K562 (cell line): Measurements from ENCODE around the gene ELMO3. TPM values are rescaled to one million over a fixed set of nuclear protein-coding genes. Genes with fewer than 3 reads are reported as not detected.

Experiments
- ATAC-seq: fragments of 200-7000 bp; cut with Tn5 transposase; 3 replicates; pipeline ENCODE4 v1.9.1; 2020; ENCODE audit warnings: moderate library complexity
- BruUV-seq: library from RNA; stranded (reverse); fragments of 400-500 nt; replicated peaks from 2 replicates; lab custom pipeline; 2021; lab: Mats Ljungman, UMichigan
- CTCF ChIA-PET: fragments of 300-600 bp; formaldehyde crosslinking; extraction: SDS; loops from one replicate; lab custom pipeline; 2021; ENCODE audit warnings: low intra/inter-chr PET ratio; lab: Yijun Ruan, JAX
- POLR2A ChIA-PET: fragments of 300-600, 350-650 bp; sonication (Branson Sonifier 250); formaldehyde crosslinking; extraction: SDS; loops from one replicate; lab custom pipeline; 2021; ENCODE audit warnings: antibody characterized with exemption, inconsistent platforms; lab: Yijun Ruan, JAX
- DNase-seq, 4 experiments: peaks; one replicate each; pipeline versions ENCODE4 v3.0.0 to v3.0.0-alpha.2; 2011 to 2018; ENCODE audit warnings: low spot score in 3 of 4, mixed read lengths in 3 of 4; ENCODE audit errors: extremely low read depth in 1 of 4
- FAIRE-seq: peaks from 2 replicates; lab custom pipeline; 2011; peaks lifted over from hg19 to GRCh38; lab: Jason Lieb, UNC
- H2AFZ ChIP-seq: 2 replicates; pipeline ENCODE4 v1.6.0; 2011; ENCODE audit warnings: low read depth, low read length, control low read depth, inconsistent platforms
- H3K27ac ChIP-seq: fragments of 200-600 bp; 3 replicates; pipeline ENCODE4 v1.8.0; 2011; ENCODE audit warnings: low read depth, mild to moderate bottlenecking, control low read depth, inconsistent platforms, low read length, moderate library complexity, mixed read lengths; ENCODE audit errors: extremely low read depth
- H3K27me3 ChIP-seq, 2 experiments: fragments of 300-600 bp in 1 of 2; 2 replicates in 1 of 2; 3 replicates in 1 of 2; pipeline versions ENCODE4 v1.6.0 to v1.8.0; 2011; ENCODE audit warnings: inconsistent platforms in 2 of 2, low read length in 2 of 2, mild to moderate bottlenecking in 1 of 2, mixed read lengths in 1 of 2, moderate library complexity in 1 of 2; ENCODE audit not compliant: control insufficient read depth in 2 of 2, insufficient read depth in 2 of 2
- H3K36me3 ChIP-seq: fragments of 300-600 bp; 3 replicates; pipeline ENCODE4 v1.8.0; 2011; ENCODE audit warnings: mild to moderate bottlenecking, low read length, inconsistent platforms; ENCODE audit not compliant: control insufficient read depth, insufficient read depth
- H3K4me1 ChIP-seq, 2 experiments: fragments of 200-600 bp in 1 of 2; replicated peaks in 1 of 2; 2 replicates in 1 of 2; 3 replicates in 1 of 2; pipeline versions ENCODE4 v1.5.1 to v1.8.0; 2011; ENCODE audit warnings: inconsistent platforms in 2 of 2, low read length in 2 of 2, mild to moderate bottlenecking in 1 of 2, mixed read lengths in 1 of 2, moderate library complexity in 1 of 2; ENCODE audit not compliant: control insufficient read depth in 2 of 2, insufficient read depth in 2 of 2
- H3K4me2 ChIP-seq: 2 replicates; pipeline ENCODE4 v1.6.1; 2011; ENCODE audit warnings: low read length, control low read depth, inconsistent platforms, mixed read lengths; ENCODE audit not compliant: insufficient read depth
- H3K4me3 ChIP-seq: fragments of 200-600 bp; sonication (generic), shearing (Covaris generic); 2 replicates; pipeline ENCODE4 v1.5.1; 2016; ENCODE audit warnings: control low read depth, inconsistent platforms
- H3K79me2 ChIP-seq: fragments of 200-600 bp; 3 replicates; pipeline ENCODE4 v1.8.0; 2011; ENCODE audit warnings: low read length, inconsistent platforms; ENCODE audit not compliant: control insufficient read depth, insufficient read depth
- H3K9ac ChIP-seq, 2 experiments: 2 replicates each; pipeline versions ENCODE4 v1.6.0 to v1.6.1; 2011; ENCODE audit warnings: low read depth in 2 of 2, low read length in 2 of 2, control low read depth in 1 of 2, inconsistent platforms in 1 of 2, mild to moderate bottlenecking in 1 of 2, mixed read lengths in 1 of 2; ENCODE audit not compliant: insufficient read depth in 1 of 2
- H3K9me1 ChIP-seq: one replicate; pipeline ENCODE4 v1.6.0; 2011; ENCODE audit warnings: inconsistent platforms, mild to moderate bottlenecking, low read length, moderate library complexity; ENCODE audit not compliant: control insufficient read depth, insufficient read depth
- H3K9me3 ChIP-seq: replicated peaks from 2 replicates; pipeline ENCODE4 v1.5.1; 2011; ENCODE audit warnings: low read depth, low read length, inconsistent platforms; ENCODE audit not compliant: control insufficient read depth, insufficient read depth
- H4K20me1 ChIP-seq: replicated peaks from 2 replicates; pipeline ENCODE4 v1.6.1; 2011; ENCODE audit warnings: low read length, inconsistent platforms, mixed read lengths; ENCODE audit not compliant: control insufficient read depth, insufficient read depth
- CBX1 ChIP-seq: sonication (generic); IDR thresholded peaks from 2 replicates; pipeline ENCODE4 v1.6.1; 2016; ENCODE audit warnings: antibody characterized with exemption, low read depth, mild to moderate bottlenecking
- CREM ChIP-seq: IDR thresholded peaks from 2 replicates; pipeline ENCODE4 v1.6.1; 2014; ENCODE audit warnings: antibody characterized with exemption, low read depth
- KDM5B ChIP-seq: fragments of 200-600 bp; sonication (generic); IDR thresholded peaks from 2 replicates; pipeline ENCODE4 v1.6.1; 2012; ENCODE audit warnings: low read depth, mild to moderate bottlenecking, moderate library complexity, low read length, control low read depth, inconsistent platforms; ENCODE audit not compliant: insufficient replicate concordance
- PHF8 ChIP-seq: fragments of 200-600 bp; sonication (generic); IDR thresholded peaks from 2 replicates; pipeline ENCODE4 v1.6.1; 2012; ENCODE audit warnings: mixed run types, mild to moderate bottlenecking, inconsistent platforms, low read length, moderate library complexity, borderline replicate concordance
- RB1 ChIP-seq: fragments of 450-650 bp; IDR thresholded peaks from 2 replicates; pipeline ENCODE4 v1.6.1; 2017; ENCODE audit warnings: low read depth, mild to moderate bottlenecking
- SIN3A ChIP-seq, 2 experiments: fragments of 150-350 bp in 1 of 2; IDR thresholded peaks; 2 replicates each; pipeline ENCODE4 v1.6.1; 2011 to 2016; ENCODE audit warnings: borderline replicate concordance in 2 of 2, low read depth in 2 of 2, low read length in 2 of 2, mild to moderate bottlenecking in 2 of 2, moderate library complexity in 2 of 2; ENCODE audit not compliant: control insufficient read depth in 1 of 2
- ZNF431 ChIP-seq: sonication (generic); formaldehyde crosslinking; IDR thresholded peaks from 2 replicates; pipeline ENCODE4 v1.8.0; 2022; ENCODE audit warnings: mild to moderate bottlenecking, missing genetic modification reagents
- ZNF592 ChIP-seq: fragments of 450-650 bp; IDR thresholded peaks from 2 replicates; pipeline ENCODE4 v1.6.1; 2017; ENCODE audit warnings: antibody characterized with exemption, mild to moderate bottlenecking
- ZNF639 ChIP-seq, 2 experiments: fragments of 200-800 bp in 1 of 2; sonication (Bioruptor generic) in 1 of 2; sonication (generic) in 1 of 2; formaldehyde crosslinking in 1 of 2; IDR thresholded peaks in 1 of 2; conservative IDR thresholded peaks in 1 of 2; 2 replicates each; pipeline versions ENCODE4 v1.5.0 to v1.6.1; 2016 to 2020; ENCODE audit warnings: missing compliant biosample characterization in 1 of 2, missing genetic modification characterization in 1 of 2, missing genetic modification reagents in 1 of 2
- WGBS: fragments of 100-300 bp; shearing (Covaris generic); methylation state at CpG from one replicate; pipeline ENCODE4 v1.1.6; 2016; ENCODE audit warnings: low coverage, mixed read lengths; ENCODE audit not compliant: insufficient coverage; ENCODE audit errors: missing lambda C conversion rate; 5-methylcytosine and 5-hydroxymethylcytosine counted together
- in situ Hi-C: fragments of 300-500 bp; cut with MboI; formaldehyde crosslinking; loops from 4 replicates; pipeline ENCODE4 v1.15.0; 2018; ENCODE audit warnings: inconsistent platforms, mixed read lengths
- intact Hi-C: fragments of 100-400 bp; cut with micrococcal nuclease; formaldehyde crosslinking; loops from 2 replicates; pipeline ENCODE4 v1.14.2; 2022
- polyA plus RNA-seq, 8 experiments: library from polyadenylated mRNA; depleted of rRNA in 4 of 8; stranded (reverse) in 5 of 8; unstranded in 3 of 8; fragments of >200 nt; fragmentation: Nextera tagmentation in 2 of 8; fragmentation: Illumina TruSeq in 1 of 8; extraction: Ambion mirVana in 2 of 8; extraction: Trizol in 1 of 8; gene quantifications; 2 replicates each; pipeline versions ENCODE4 v1.2.1 to v1.2.3, GENCODE V29; 2011 to 2014; ENCODE audit warnings: inconsistent platforms in 1 of 8, missing spikeins in 1 of 8
- total RNA-seq, 7 experiments: library from RNA; depleted of rRNA in 6 of 7; stranded (reverse); fragments of >200 nt in 6 of 7; fragmentation: Illumina TruSeq in 2 of 7; extraction: Trizol in 2 of 7; gene quantifications; 2 replicates each; pipeline versions ENCODE4 v1.2.1 to v1.2.3, GENCODE V29; 2011 to 2021; ENCODE audit warnings: low replicate concordance in 1 of 7
- TF ChIP-seq, protein P1 (sequence below): IDR thresholded peaks from 2 replicates; pipeline ENCODE4 v1.6.1; 2012; ENCODE audit warnings: low read depth, low read length, improper control_type of control experiment, borderline replicate concordance

The ELMO3 gene
- total and polyA plus RNA-seq, 9 of the 15 experiments (the other 6 are each of a cell fraction or from before 2014, with no cell fraction given), result 0.04 to 5.1 (median 1.5) TPM

- FAIRE-seq (no peak), ATAC-seq (no peak), DNase-seq (peak; percentile 41 to 66 (median 60))
- Histone ChIP-seq H3K9ac (peak within 1 kb of the TSS; percentile 63 to 91), H3K27me3 (no peaks in the 10 kb centered on the region), H3K4me1 (peaks cover 37 to 60% of the 10 kb centered on the region in 2 experiments), H3K79me2 (peaks cover 37% of the 10 kb centered on the region), H2AFZ (peak within 1 kb of the TSS; percentile 86), H3K9me3 (no peaks in the 10 kb centered on the region), H3K27ac (peak within 1 kb of the TSS; percentile 49), H3K9me1 (no peaks in the 10 kb centered on the region), H3K36me3 (peaks cover 13% of the 10 kb centered on the region; the same call in 1 of the 3 replicates), H3K4me2 (peak within 1 kb of the TSS; percentile 76), H4K20me1 (no peaks in the 10 kb centered on the region), H3K4me3 (peak within 1 kb of the TSS; percentile 43)
- ChIA-PET CTCF (no interaction called here), POLR2A (interaction anchor here (0.6 to 1.2 kb wide), 4 partner anchors 9 to 94 kb away, joined by 3 to 4 read pairs (median 4); no protein-coding TSS in a partner anchor)
- 35% methylated on average over 42 of the region's 75 CpGs for WGBS
- no TSS peak for BruUV-seq
- intact Hi-C loops (loop anchor here (5.0 to 10.0 kb wide), 2 partner anchors 274 to 296 kb away; no protein-coding TSS in a partner anchor), in situ Hi-C loops (no loop called here)
- peak; percentile 39; the same call in 1 of the 2 replicates for TF ChIP-seq PHF8
- TF ChIP-seq SIN3A (IDR thresholded peaks at IDR 0.05; ENCODE audit: borderline replicate concordance in 2 of 2, control insufficient read depth in 1 of 2, low read depth in 2 of 2, low read length in 2 of 2), result peak in 1 of 2 experiments; percentile 35; a peak in 1 of 4 replicates
- peak; percentile 78 for TF ChIP-seq ZNF592
- TF ChIP-seq, protein P1, sequence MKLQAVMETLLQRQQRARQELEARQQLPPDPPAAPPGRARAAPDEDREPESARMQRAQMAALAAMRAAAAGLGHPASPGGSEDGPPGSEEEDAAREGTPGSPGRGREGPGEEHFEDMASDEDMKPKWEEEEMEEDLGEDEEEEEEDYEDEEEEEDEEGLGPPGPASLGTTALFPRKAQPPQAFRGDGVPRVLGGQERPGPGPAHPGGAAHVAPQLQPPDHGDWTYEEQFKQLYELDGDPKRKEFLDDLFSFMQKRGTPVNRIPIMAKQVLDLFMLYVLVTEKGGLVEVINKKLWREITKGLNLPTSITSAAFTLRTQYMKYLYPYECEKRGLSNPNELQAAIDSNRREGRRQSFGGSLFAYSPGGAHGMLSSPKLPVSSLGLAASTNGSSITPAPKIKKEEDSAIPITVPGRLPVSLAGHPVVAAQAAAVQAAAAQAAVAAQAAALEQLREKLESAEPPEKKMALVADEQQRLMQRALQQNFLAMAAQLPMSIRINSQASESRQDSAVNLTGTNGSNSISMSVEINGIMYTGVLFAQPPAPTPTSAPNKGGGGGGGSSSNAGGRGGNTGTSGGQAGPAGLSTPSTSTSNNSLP, result no peak
- 0 out of 2 replicates have a peak, but pooled peaks have one; percentile 13 for TF ChIP-seq CBX1
- TF ChIP-seq RB1, result no peak; the same call in 1 of the 2 replicates
- 0 out of 4 replicates have a peak, but pooled peaks of 1 of the 2 experiments have one; percentile 41 for TF ChIP-seq ZNF639 (CRISPR knock-in tag; conservative IDR thresholded peaks at IDR 0.05 in 1 of 2, IDR thresholded peaks at IDR 0.05 in 1 of 2)
- TF ChIP-seq KDM5B, result peak; percentile 40
- no peak for TF ChIP-seq ZNF431 (CRISPR knock-in tag)
- TF ChIP-seq CREM, result peak; percentile 41; the same call in 1 of the 2 replicates
These were observed 49.7 kb downstream of the ELMO3 start, which contains the start of gene SLC9A5 for GRCh38 chr16:67248401-67249177. Gene SLC9A5, plus strand, starts transcription at chr16:67248979. Its CDS starts 36 bp downstream, at chr16:67249015.
